ENCODE measurements around the gene KLF7.
"Not testable (repeated sequence)": the region's sequence is repeated elsewhere in the genome, so short reads cannot be mapped to it uniquely, and the experiment has no call there.

Gene KLF7

GRCh38 chr2:207066166-207066565, 99.6 kb downstream of the KLF7 start:
- no peak for DNase-seq (ENCODE audit: low read depth in 2 of 2)

DNA sequence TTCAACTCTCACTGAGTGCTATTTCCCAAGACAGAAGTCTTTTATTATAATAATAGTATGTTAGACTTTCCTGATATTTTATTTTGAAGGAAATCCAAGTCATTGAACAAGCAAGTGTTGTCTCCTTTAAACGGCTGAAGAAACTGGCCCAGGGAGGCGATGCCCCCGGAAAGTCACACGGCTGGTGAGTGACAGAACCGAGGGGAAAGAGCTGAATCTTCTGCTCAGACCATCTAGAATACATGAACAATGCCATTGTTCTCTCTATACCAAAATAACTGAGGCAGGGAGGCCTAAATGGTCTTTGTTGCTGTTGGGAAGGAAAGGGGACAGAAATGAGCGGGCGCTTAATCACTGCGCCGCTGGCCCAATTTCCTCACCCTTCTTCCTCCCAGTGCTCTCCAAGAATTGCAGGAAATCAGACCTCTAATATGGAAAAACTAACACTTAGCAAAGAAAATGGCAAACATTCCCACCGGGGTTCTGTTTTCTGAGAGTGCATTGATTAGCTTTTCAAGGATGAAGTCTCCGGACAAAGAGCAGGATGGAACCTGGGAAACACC, 101.5 kb downstream of the KLF7 start:
- DNase-seq (ENCODE audit: low read depth in 2 of 2), result no peak

- no peak for DNase-seq (ENCODE audit: low read depth in 2 of 2)
Measured at GRCh38 chr2:207061181-207061580, 104.6 kb downstream of the KLF7 start.

DNA sequence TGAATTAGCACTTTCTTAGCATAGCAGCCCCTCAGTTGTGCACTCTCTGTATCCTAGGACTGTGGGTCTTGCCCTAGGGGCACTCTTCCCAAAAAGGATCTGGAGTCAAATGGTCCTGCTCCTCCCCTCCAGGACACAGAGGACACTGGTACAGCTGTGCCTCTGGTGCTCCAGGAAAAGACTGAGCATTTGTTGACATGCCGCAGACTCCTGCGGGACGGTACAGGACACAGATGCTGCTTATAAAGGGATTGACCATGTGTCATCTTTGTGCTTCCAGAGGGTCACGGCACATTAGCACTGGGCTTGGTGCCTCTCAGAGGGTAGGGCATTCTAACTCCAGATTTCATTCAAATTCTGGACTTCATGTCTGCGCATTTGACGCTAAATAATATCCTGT, 110.5 kb downstream of the KLF7 start:
- no peak for DNase-seq (ENCODE audit: low read depth in 2 of 2)

DNA sequence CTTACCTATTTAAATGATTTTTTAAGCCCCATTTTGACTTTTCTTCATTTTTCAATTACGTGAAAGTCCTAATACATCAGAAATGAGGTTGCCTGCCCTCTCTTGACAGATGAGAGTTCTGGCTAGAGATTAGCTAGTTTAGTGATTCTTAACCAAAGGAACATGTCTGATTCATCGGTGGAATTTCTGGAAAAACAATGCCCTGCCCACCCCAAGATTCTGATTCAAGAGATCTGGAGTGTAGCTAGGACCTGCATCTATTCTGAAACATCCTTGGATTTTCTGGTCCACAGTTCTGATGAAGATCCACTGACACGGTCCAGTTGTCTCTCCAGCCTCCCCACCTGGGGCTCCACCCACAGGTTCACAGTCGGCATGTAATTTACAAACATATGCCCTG, 111.2 kb downstream of the KLF7 start:
- no peak for DNase-seq (ENCODE audit: low read depth in 2 of 2)

GRCh38 chr2:207051385-207051965, 114.3 kb downstream of the KLF7 start:
- no peak for DNase-seq (ENCODE audit: low read depth in 2 of 2)

DNA sequence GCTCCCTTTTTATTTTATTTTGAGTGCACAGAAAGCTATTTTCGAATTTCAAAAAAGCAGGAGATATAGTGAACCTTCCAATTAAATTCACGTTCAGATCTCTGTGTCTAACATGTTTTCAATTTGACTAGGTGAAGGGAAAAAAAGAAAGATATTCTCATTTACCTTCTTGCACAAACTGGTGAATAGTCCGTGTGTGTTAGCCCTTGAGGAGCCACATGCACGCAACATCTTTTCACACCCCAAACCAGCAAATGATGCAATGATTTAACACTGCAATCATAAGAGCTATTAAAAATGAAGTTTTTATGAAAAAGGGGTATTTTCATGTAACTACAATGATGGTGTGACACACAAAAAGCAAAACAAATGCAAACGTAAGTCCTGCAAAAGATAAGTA, 116.6 kb downstream of the KLF7 start:
- DNase-seq (ENCODE audit: low read depth in 2 of 2), result no peak

- peak; percentile 72 for DNase-seq (ENCODE audit: low read depth in 2 of 2)
Measured at GRCh38 chr2:207048416-207048815, 117.3 kb downstream of the KLF7 start.

- DNase-seq (ENCODE audit: low read depth in 2 of 2), result no peak
Measured at GRCh38 chr2:207046724-207047123, 119.0 kb downstream of the KLF7 start.

GRCh38 chr2:207045531-207045930, 120.2 kb downstream of the KLF7 start:
- DNase-seq (ENCODE audit: low read depth in 2 of 2), result no peak

DNA sequence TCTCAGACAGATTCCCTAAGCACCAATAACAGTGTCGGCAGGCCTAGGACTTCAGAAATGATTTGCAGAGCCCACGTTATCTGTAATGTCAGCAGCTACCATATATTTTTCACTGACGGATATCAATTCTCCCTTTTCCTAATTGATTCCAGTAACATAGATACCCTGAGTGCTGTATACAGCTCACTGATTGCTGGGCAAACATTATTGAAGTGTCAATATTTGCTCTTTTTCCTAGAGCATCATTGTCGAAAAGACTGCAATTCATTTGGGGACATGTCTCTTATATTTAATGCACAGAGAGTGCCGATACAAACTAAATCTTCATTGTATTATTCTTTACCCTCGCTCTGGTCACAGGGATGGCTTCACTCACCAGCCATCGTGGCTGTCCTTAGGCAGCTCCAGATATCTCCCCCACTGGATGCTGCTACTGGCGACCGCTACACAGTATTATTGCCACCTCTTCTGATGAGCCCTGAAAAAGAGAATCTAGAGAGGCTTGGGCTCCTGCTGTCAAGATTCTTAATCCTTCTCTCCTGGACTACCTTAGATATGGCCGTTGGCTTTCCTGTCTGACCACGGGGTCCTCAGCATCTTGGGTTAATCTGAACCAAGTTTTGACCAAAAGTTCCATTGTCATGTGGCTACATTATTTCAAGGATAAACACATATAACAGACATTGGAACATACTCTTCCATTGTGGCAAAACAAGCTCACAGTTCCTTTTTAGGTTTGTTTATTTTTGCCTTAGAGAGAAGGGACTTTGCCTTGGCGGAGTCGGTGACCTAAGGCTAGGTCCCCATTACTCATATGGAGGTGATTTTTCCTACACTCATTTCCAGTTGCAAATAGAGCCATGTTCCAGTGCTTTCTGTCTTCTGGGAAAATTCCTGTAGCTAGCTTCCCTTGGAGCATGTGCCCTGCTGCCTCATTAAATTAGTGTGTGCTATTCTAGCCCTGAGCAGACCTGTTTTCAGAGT, 121.1 kb downstream of the KLF7 start:
- no peak for DNase-seq (ENCODE audit: low read depth in 2 of 2)

GRCh38 chr2:207042841-207043240, 122.9 kb downstream of the KLF7 start:
- no peak for DNase-seq (ENCODE audit: low read depth in 2 of 2)

- no peak for DNase-seq (ENCODE audit: low read depth in 2 of 2)
Measured at GRCh38 chr2:207041786-207042554, 123.8 kb downstream of the KLF7 start.

DNA sequence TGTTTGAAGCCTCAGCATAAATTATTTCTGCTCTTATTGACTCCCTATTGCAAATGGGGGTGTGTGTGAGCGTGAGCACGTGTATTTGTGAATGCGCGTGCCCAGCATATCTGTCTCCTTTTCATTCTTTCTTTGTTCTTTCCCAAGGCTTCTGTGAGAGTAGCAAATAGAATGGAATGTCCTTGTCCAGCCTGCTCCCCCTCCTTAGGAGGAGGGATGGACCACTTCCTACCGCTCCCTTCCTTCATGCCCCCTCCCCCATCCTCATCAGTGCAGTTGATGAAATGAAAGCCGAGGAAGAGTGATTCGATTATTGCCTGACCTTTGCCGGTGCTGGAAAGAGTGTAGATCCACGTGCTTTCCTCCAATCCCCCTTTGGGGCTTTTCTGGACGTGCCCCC, 124.5 kb downstream of the KLF7 start:
- no peak for DNase-seq (ENCODE audit: low read depth in 2 of 2)

DNA sequence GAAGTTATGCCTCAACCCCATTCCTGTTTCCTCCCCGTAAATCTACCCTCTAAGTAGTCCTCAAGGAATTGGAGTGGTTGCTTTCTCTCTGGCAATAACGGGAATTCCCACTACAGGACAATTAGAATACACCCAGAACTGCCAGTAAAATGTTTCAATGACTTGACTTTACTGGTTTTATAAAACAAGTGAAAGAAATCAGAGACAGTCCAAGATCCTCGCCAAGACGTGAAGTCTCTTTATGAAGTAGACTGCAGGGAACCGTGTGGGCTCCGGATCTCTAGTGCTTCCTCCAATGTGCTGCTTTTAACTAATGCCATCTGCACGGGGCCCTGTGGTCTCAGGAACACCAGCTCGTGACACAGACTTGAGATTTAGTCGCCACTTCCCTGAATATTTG, 125.1 kb downstream of the KLF7 start:
- no peak for DNase-seq (ENCODE audit: low read depth in 2 of 2)

DNA sequence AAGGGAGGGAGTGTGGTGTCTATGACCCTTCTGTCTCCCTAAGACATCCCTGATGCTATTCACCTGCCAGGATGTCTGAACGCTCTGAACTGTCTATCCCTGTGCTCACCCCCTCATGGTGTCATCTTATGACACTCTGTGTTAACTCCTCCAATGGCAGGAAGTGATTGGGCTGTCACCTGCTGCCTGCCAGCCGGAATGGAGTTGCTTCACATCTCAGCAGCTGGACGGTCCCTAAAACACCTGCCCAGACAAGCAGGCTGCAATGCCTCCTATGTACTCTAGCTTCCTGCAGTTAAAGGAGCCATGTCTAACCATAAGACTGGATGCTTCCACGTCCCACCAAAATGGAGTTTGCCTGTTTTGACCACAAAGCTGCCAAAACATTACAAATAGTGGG, 126.5 kb downstream of the KLF7 start:
- no peak for DNase-seq (ENCODE audit: low read depth in 2 of 2)

GRCh38 chr2:207038299-207038698, 127.4 kb downstream of the KLF7 start:
- no peak for DNase-seq (ENCODE audit: low read depth in 2 of 2)

DNA sequence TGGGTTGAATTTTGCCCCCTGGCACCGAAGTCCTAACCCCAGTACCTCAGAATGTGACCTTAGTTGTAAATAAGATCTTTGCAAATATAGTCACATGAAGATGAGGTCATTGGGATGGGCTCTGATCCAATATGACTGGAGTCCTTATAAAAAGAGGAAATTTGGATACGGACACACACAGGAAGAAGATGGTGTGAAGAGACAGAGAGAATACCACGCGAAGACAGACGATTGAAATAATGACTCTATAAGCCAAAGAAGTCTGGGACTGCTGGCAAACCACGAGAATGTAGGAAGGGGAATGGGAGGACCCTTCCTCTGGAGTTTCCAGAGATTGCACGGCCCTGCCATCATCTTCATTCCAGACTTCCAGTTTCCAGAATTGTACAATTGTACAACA, 127.9 kb downstream of the KLF7 start:
- DNase-seq (ENCODE audit: low read depth in 2 of 2), result no peak

DNA sequence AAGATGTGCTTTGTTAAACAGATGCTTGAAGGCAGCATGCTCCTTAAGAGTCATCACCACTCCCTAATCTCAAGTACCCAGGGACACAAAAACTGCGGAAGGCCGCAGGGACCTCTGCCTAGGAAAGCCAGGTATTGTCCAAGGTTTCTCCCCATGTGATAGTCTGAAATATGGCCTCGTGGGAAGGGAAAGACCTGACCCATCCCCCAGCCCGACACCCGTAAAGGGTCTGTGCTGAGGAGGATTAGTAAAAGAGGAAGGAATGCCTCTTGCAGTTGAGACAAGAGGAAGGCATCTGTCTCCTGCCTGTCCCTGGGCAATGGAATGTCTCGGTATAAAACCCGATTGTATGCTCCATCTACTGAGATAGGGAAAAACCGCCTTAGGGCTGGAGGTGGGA, 128.7 kb downstream of the KLF7 start:
- not testable (repeated sequence) for DNase-seq (ENCODE audit: low read depth in 2 of 2)

DNA sequence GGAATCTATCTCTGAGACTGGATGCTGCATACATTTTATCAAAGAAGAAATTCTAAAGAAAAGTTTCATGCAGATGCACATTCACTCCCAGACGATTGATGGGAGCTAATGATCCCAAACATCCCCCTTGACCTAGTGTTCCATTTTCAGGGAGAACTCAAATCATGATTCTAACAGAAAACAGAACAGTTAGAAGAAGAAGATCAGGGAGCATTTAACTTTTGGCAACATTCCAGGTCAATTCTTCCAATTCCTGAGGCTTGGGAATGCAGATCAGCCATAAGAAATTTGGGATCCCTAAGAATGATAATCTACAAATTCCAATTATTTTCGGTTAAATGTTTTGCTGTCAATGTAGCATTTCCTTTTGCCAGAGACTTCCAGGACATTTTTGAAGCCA, 129.9 kb downstream of the KLF7 start:
- no peak for DNase-seq (ENCODE audit: low read depth in 2 of 2)

GRCh38 chr2:207032490-207032889, 133.3 kb downstream of the KLF7 start:
- DNase-seq (ENCODE audit: low read depth in 2 of 2), result no peak
